ENCODE data around the gene SLC1A2.

Gene SLC1A2

GRCh38 chr11:35223991-35224390 is 195.4 kb downstream of the SLC1A2 start:
- DNase-seq (ENCODE audit: low spot score), result no peak

GRCh38 chr11:35223371-35223796 is 196.0 kb downstream of the SLC1A2 start:
- peak; percentile 79 for DNase-seq (ENCODE audit: low spot score)

GRCh38 chr11:35218956-35219355 is 200.4 kb downstream of the SLC1A2 start:
- DNase-seq (ENCODE audit: low spot score), result no peak

- DNase-seq (ENCODE audit: low spot score), result no peak
Observed at GRCh38 chr11:35216962-35217678, 202.2 kb downstream of the SLC1A2 start.

- no peak for DNase-seq (ENCODE audit: low spot score)
Observed at GRCh38 chr11:35215945-35216344, 203.4 kb downstream of the SLC1A2 start.

GRCh38 chr11:35214792-35215193 is 204.6 kb downstream of the SLC1A2 start:
- DNase-seq (ENCODE audit: low spot score), result no peak

- no peak for DNase-seq (ENCODE audit: low spot score)
Observed at GRCh38 chr11:35214226-35214770, 205.1 kb downstream of the SLC1A2 start.

- no peak for DNase-seq (ENCODE audit: low spot score)
Observed at GRCh38 chr11:35211952-35212351, 207.4 kb downstream of the SLC1A2 start.

GRCh38 chr11:35210876-35211546 is 208.3 kb downstream of the SLC1A2 start:
- no peak for DNase-seq (ENCODE audit: low spot score)

GRCh38 chr11:35208795-35209194 is 210.6 kb downstream of the SLC1A2 start:
- no peak for DNase-seq (ENCODE audit: low spot score)

GRCh38 chr11:35207471-35208403 is 211.6 kb downstream of the SLC1A2 start:
- no peak for DNase-seq (ENCODE audit: low spot score)

- no peak for DNase-seq (ENCODE audit: low spot score)
Observed at GRCh38 chr11:35206616-35207015, 212.7 kb downstream of the SLC1A2 start.

- DNase-seq (ENCODE audit: low spot score), result no peak
Observed at GRCh38 chr11:35204614-35205013, 214.7 kb downstream of the SLC1A2 start.
